H1 (cell line): ENCODE data around the gene PLXNB2. TPM values are rescaled to one million over a fixed set of nuclear protein-coding genes. Genes with fewer than 3 reads are reported as not detected.

Experiments used
- EGR1 ChIP-seq: IDR thresholded peaks from 2 replicates; pipeline ENCODE4 v1.6.1; 2011; ENCODE audit warnings: low read depth, low read length, borderline replicate concordance
- GABPA ChIP-seq: IDR thresholded peaks from 2 replicates; pipeline ENCODE4 v1.6.1; 2011; ENCODE audit warnings: mild to moderate bottlenecking, low read length, moderate library complexity, borderline replicate concordance; ENCODE audit not compliant: insufficient read depth
- PHF8 ChIP-seq: fragments of 200-600 bp; sonication (generic); conservative IDR thresholded peaks from 2 replicates; pipeline ENCODE4 v1.7.1; 2012; ENCODE audit warnings: low read depth, mild to moderate bottlenecking, inconsistent platforms, low read length, moderate library complexity
- RNF2 ChIP-seq: fragments of 200-900, 300-1000 bp; sonication (generic); IDR thresholded peaks from 2 replicates; pipeline ENCODE4 v1.7.1; 2016; ENCODE audit warnings: borderline replicate concordance, low read depth, mild to moderate bottlenecking, antibody characterized with exemption, low read length; ENCODE audit not compliant: poor library complexity, severe bottlenecking; ENCODE audit errors: missing control alignments
- polyA plus RNA-seq, 7 experiments: library from polyadenylated mRNA; depleted of rRNA in 3 of 7; stranded (reverse) in 5 of 7; unstranded in 2 of 7; fragments of >200 nt in 5 of 7; fragments of 200-250 nt in 2 of 7; gene quantifications; 1 replicate in 5 of 7; 2 replicates in 1 of 7; 4 replicates in 1 of 7; pipeline versions ENCODE4 v1.2.1 to v1.2.3, GENCODE V29; 2011 to 2013; ENCODE audit warnings: missing spikeins in 2 of 7, mixed read lengths in 2 of 7
- total RNA-seq: library from RNA; stranded (reverse); fragmentation: NEBNext Ultra II Directional; extraction: Animal tissue kit (Norgen Biotek cat#: 25700); gene quantifications from 2 replicates; pipeline ENCODE4 v1.2.1, GENCODE V29; 2021

PLXNB2 gene
- total and polyA plus RNA-seq, 2 of the 8 experiments (the other 6 are each of a cell fraction or from before 2014, with no cell fraction given), result 58.3 to 92.8 TPM

- TF ChIP-seq RNF2 (no peak), EGR1 (no peak), GABPA (no peak), PHF8 (no peak)
Measured at GRCh38 chr22:50314455-50315288, 7.2 kb upstream of the PLXNB2 start (continued).
